Large intestine (tissue), 12 donors: ENCODE data around the gene LIG4. TPM values are rescaled to one million over a fixed set of nuclear protein-coding genes. Genes with fewer than 3 reads are reported as not detected.
A peak's percentile ranks its signal among the peaks of the same experiment; 100 is the strongest.

Experiments
- DNase-seq, 2 donors: peaks; one replicate each; pipeline versions ENCODE4 v3.0.0 to v3.0.0-alpha.2; 2013
- H3K27ac ChIP-seq: one replicate; pipeline ENCODE4 v1.5.1; 2013; ENCODE audit warnings: low read length
- H3K27me3 ChIP-seq: 2 replicates; pipeline ENCODE4 v1.6.1; 2013; ENCODE audit warnings: low read length; ENCODE audit not compliant: control insufficient read depth, insufficient read depth
- H3K36me3 ChIP-seq: 2 replicates; pipeline ENCODE4 v1.6.1; 2013; ENCODE audit warnings: low read length; ENCODE audit not compliant: control insufficient read depth, insufficient read depth
- H3K4me1 ChIP-seq: one replicate; pipeline ENCODE4 v1.6.1; 2013; ENCODE audit warnings: low read length; ENCODE audit not compliant: control insufficient read depth, insufficient read depth
- H3K4me3 ChIP-seq: one replicate; pipeline ENCODE4 v1.5.1; 2013; ENCODE audit warnings: low read length
- H3K9me3 ChIP-seq: one replicate; pipeline ENCODE4 v1.6.1; 2013; ENCODE audit warnings: mild to moderate bottlenecking, low read depth, low read length, moderate library complexity; ENCODE audit not compliant: control insufficient read depth
- WGBS: methylation state at CpG from one replicate; pipeline ENCODE4 v1.1.5; 2013; ENCODE audit warnings: low lambda C conversion rate; ENCODE audit not compliant: insufficient coverage; 5-methylcytosine and 5-hydroxymethylcytosine counted together
- long read RNA-seq, 11 donors: transcript quantifications; one replicate each; lab custom pipeline, GENCODE V29; 2026
- polyA plus RNA-seq: library from polyadenylated mRNA; unstranded; fragments of 120-200 nt; gene quantifications from one replicate; pipeline ENCODE4 v1.2.1, GENCODE V29; 2013

Gene LIG4
- polyA plus RNA-seq, result 16.1 TPM
- long read RNA-seq, donor 1, full-length matches to known transcripts, result 2 of 18 reads
- long read RNA-seq, donor 1, partial matches to known transcripts, result 16 of 18 reads
- long read RNA-seq, donor 1, other reads (novel, unspliced or antisense), result 0 of 18 reads
- long read RNA-seq, donor 2, full-length matches to known transcripts, result 7 of 34 reads
- long read RNA-seq, donor 2, partial matches to known transcripts, result 27 of 34 reads
- long read RNA-seq, donor 2, other reads (novel, unspliced or antisense), result 0 of 34 reads
- long read RNA-seq, donor 3, result 0 reads
- long read RNA-seq, donor 4, full-length matches to known transcripts, result 1 of 1 reads
- long read RNA-seq, donor 4, partial matches to known transcripts, result 0 of 1 reads
- long read RNA-seq, donor 4, other reads (novel, unspliced or antisense), result 0 of 1 reads
- long read RNA-seq, donor 5, full-length matches to known transcripts, result 2 of 2 reads
- long read RNA-seq, donor 5, partial matches to known transcripts, result 0 of 2 reads
- long read RNA-seq, donor 5, other reads (novel, unspliced or antisense), result 0 of 2 reads
- long read RNA-seq, donor 6, full-length matches to known transcripts, result 4 of 38 reads
- long read RNA-seq, donor 6, partial matches to known transcripts, result 14 of 38 reads
- long read RNA-seq, donor 6, other reads (novel, unspliced or antisense), result 20 of 38 reads
- long read RNA-seq, donor 7, full-length matches to known transcripts, result 5 of 5 reads
- long read RNA-seq, donor 7, partial matches to known transcripts, result 0 of 5 reads
- long read RNA-seq, donor 7, other reads (novel, unspliced or antisense), result 0 of 5 reads
- long read RNA-seq, donor 8, full-length matches to known transcripts, result 9 of 9 reads
- long read RNA-seq, donor 8, partial matches to known transcripts, result 0 of 9 reads
- long read RNA-seq, donor 8, other reads (novel, unspliced or antisense), result 0 of 9 reads
- long read RNA-seq, donor 9, full-length matches to known transcripts, result 4 of 4 reads
- long read RNA-seq, donor 9, partial matches to known transcripts, result 0 of 4 reads
- long read RNA-seq, donor 9, other reads (novel, unspliced or antisense), result 0 of 4 reads
- long read RNA-seq, donor 10, full-length matches to known transcripts, result 3 of 3 reads
- long read RNA-seq, donor 10, partial matches to known transcripts, result 0 of 3 reads
- long read RNA-seq, donor 10, other reads (novel, unspliced or antisense), result 0 of 3 reads
- long read RNA-seq, donor 11, full-length matches to known transcripts, result 5 of 10 reads
- long read RNA-seq, donor 11, partial matches to known transcripts, result 5 of 10 reads
- long read RNA-seq, donor 11, other reads (novel, unspliced or antisense), result 0 of 10 reads

GRCh38 chr13:108215436-108215835 is at the start of gene LIG4:
Gene LIG4, minus strand, starts transcription at chr13:108215536. Its CDS starts 4,268 bp downstream, at chr13:108211268.
- peaks cover under 1% of the 10 kb centered on the region for H3K36me3 ChIP-seq
- WGBS, result no CpG with 5 or more reads among the region's 26 CpGs
- H3K27me3 ChIP-seq, result no peaks in the 10 kb centered on the region
- DNase-seq, result peak; percentile 95 to 96
- H3K4me1 ChIP-seq, result peaks cover 7% of the 10 kb centered on the region
- peak within 1 kb of the TSS; percentile 40 for H3K4me3 ChIP-seq
- peak within 1 kb of the TSS; percentile 2 for H3K27ac ChIP-seq
- no peaks in the 10 kb centered on the region for H3K9me3 ChIP-seq

GRCh38 chr13:108263621-108264355 is 48.5 kb upstream of the LIG4 start:
- WGBS, result 86% methylated on average over 1 of the region's 9 CpGs
- DNase-seq, result no peak
- no peaks in the 10 kb centered on the region for H3K27me3 ChIP-seq

GRCh38 chr13:108257248-108257647 is 41.9 kb upstream of the LIG4 start:
- DNase-seq, result no peak

More at GRCh38 chr13:108263621-108264355, 48.5 kb upstream of the LIG4 start:
- Histone ChIP-seq H3K4me3 (no peak overlapping the region), H3K4me1 (no peaks in the 10 kb centered on the region), H3K36me3 (no peaks in the 10 kb centered on the region), H3K27ac (no peak overlapping the region), H3K9me3 (no peaks in the 10 kb centered on the region)

GRCh38 chr13:108249150-108249549 is 33.8 kb upstream of the LIG4 start:
- WGBS, result no CpG with 5 or more reads among the region's 4 CpGs

More at GRCh38 chr13:108257248-108257647, 41.9 kb upstream of the LIG4 start:
- no peaks in the 10 kb centered on the region for H3K27me3 ChIP-seq
- 75% methylated on average over 2 of the region's 2 CpGs for WGBS
- no peaks in the 10 kb centered on the region for H3K4me1 ChIP-seq
- H3K9me3 ChIP-seq, result no peaks in the 10 kb centered on the region
- no peaks in the 10 kb centered on the region for H3K36me3 ChIP-seq
- H3K4me3 ChIP-seq, result no peak overlapping the region
- H3K27ac ChIP-seq, result no peak overlapping the region

GRCh38 chr13:108230377-108230776 is 15.0 kb upstream of the LIG4 start:
- H3K27me3 ChIP-seq, result no peaks in the 10 kb centered on the region
- peaks cover 6% of the 10 kb centered on the region for H3K4me1 ChIP-seq
- H3K4me3 ChIP-seq, result no peak overlapping the region
- H3K36me3 ChIP-seq, result peaks cover 9% of the 10 kb centered on the region
- DNase-seq, result no peak
- H3K27ac ChIP-seq, result no peak overlapping the region
- no peaks in the 10 kb centered on the region for H3K9me3 ChIP-seq

More at GRCh38 chr13:108249150-108249549, 33.8 kb upstream of the LIG4 start:
- H3K27ac ChIP-seq, result no peak overlapping the region
- no peaks in the 10 kb centered on the region for H3K4me1 ChIP-seq
- no peak for DNase-seq
- H3K9me3 ChIP-seq, result peaks cover 13% of the 10 kb centered on the region
- no peaks in the 10 kb centered on the region for H3K36me3 ChIP-seq
- no peak overlapping the region for H3K4me3 ChIP-seq
- no peaks in the 10 kb centered on the region for H3K27me3 ChIP-seq

GRCh38 chr13:108227651-108228272 is 12.4 kb upstream of the LIG4 start:
- 100% methylated on average over 1 of the region's 1 CpG for WGBS
- peaks cover 6% of the 10 kb centered on the region for H3K4me1 ChIP-seq
- DNase-seq, result no peak
- peaks cover 9% of the 10 kb centered on the region for H3K36me3 ChIP-seq
- H3K9me3 ChIP-seq, result no peaks in the 10 kb centered on the region
- no peaks in the 10 kb centered on the region for H3K27me3 ChIP-seq
- H3K4me3 ChIP-seq, result no peak overlapping the region
- H3K27ac ChIP-seq, result no peak overlapping the region

- no CpG with 5 or more reads among the region's 1 CpG for WGBS
- Histone ChIP-seq H3K4me3 (no peak overlapping the region), H3K36me3 (peaks cover 9% of the 10 kb centered on the region), H3K4me1 (peaks cover 6% of the 10 kb centered on the region), H3K9me3 (no peaks in the 10 kb centered on the region), H3K27me3 (no peaks in the 10 kb centered on the region), H3K27ac (no peak overlapping the region)
- DNase-seq, result peak in 1 of 2 donors; percentile 54
Observed at GRCh38 chr13:108226184-108226583, 10.8 kb upstream of the LIG4 start.

GRCh38 chr13:108225440-108225839 is 10.1 kb upstream of the LIG4 start:
- H3K9me3 ChIP-seq, result no peaks in the 10 kb centered on the region
- peaks cover 6% of the 10 kb centered on the region for H3K4me1 ChIP-seq
- H3K36me3 ChIP-seq, result peaks cover 9% of the 10 kb centered on the region
- DNase-seq, result no peak
- no CpG with 5 or more reads among the region's 1 CpG for WGBS
- no peak overlapping the region for H3K27ac ChIP-seq
- H3K4me3 ChIP-seq, result no peak overlapping the region
- H3K27me3 ChIP-seq, result no peaks in the 10 kb centered on the region
